AG04449 (cell line): ENCODE measurements around the gene TMED4.

Source experiments
- CTCF ChIA-PET: fragments of 350-600 bp; formaldehyde crosslinking; extraction: SDS; loops from one replicate; lab custom pipeline; 2021; ENCODE audit warnings: antibody characterized with exemption; lab: Yijun Ruan, JAX
- POLR2A ChIA-PET: fragments of 400-600, 350-600 bp; formaldehyde crosslinking; extraction: SDS; loops from one replicate; lab custom pipeline; 2020; ENCODE audit warnings: antibody characterized with exemption, inconsistent platforms; lab: Yijun Ruan, JAX
- DNase-seq: peaks from one replicate; pipeline ENCODE4 v3.0.0-alpha.2; 2010; ENCODE audit warnings: low read depth, low spot score
- H3K4me3 ChIP-seq: 2 replicates; pipeline ENCODE4 v1.5.1; 2011; ENCODE audit warnings: low read depth, mild to moderate bottlenecking, control low read depth, low read length
- CTCF ChIP-seq: IDR thresholded peaks from one replicate; pipeline ENCODE4 v1.5.1; 2011; ENCODE audit warnings: mild to moderate bottlenecking, moderate library complexity, low read length, control low read depth, inconsistent platforms; ENCODE audit not compliant: insufficient read depth; ENCODE audit errors: missing control alignments

TMED4 gene

GRCh38 chr7:44567884-44568283 lies 14.1 kb downstream of the TMED4 start:
- no peak for DNase-seq
- no peak for TF ChIP-seq CTCF
- POLR2A ChIA-PET = no interaction called here
- H3K4me3 ChIP-seq = no peak overlapping the region
- CTCF ChIA-PET = interaction anchor here (1.9 to 5.5 kb wide), 3 partner anchors 10 to 327 kb away, joined by 5 to 36 read pairs (median 6); no protein-coding TSS in a partner anchor

GRCh38 chr7:44566680-44567079 lies 15.4 kb downstream of the TMED4 start:
- POLR2A ChIA-PET = no interaction called here
- CTCF ChIA-PET = interaction anchor here (0.8 to 5.5 kb wide), 11 partner anchors 8 to 325 kb away, joined by 3 to 79 read pairs (median 11); partner anchors contain the start of gene DDX56
- no peak for DNase-seq

GRCh38 chr7:44565795-44566559 lies 16.1 kb downstream of the TMED4 start:
- ChIA-PET POLR2A (interaction anchor here (0.9 to 1.1 kb wide), 2 partner anchors 8 to 15 kb away, joined by 5 to 8 read pairs; partner anchors contain the start of gene DDX56), CTCF (interaction anchor here (0.7 to 5.5 kb wide), 36 partner anchors 8 to 545 kb away, joined by 3 to 79 read pairs (median 5); partner anchors contain the start of genes DDX56, H2AZ2, TMED4 and YKT6)
- H3K4me3 ChIP-seq = no peak overlapping the region
- DNase-seq = no peak
- TF ChIP-seq CTCF = no peak

More at GRCh38 chr7:44566680-44567079, 15.4 kb downstream of the TMED4 start:
- no peak for TF ChIP-seq CTCF
- no peak overlapping the region for H3K4me3 ChIP-seq

GRCh38 chr7:44565097-44565794 lies 16.8 kb downstream of the TMED4 start:
- peak; percentile 97 for TF ChIP-seq CTCF
- ChIA-PET POLR2A (interaction anchor here (0.9 to 1.1 kb wide), 2 partner anchors 9 to 16 kb away, joined by 5 to 8 read pairs; partner anchors contain the start of gene DDX56), CTCF (interaction anchor here (0.6 to 5.5 kb wide), 42 partner anchors 9 to 548 kb away, joined by 3 to 79 read pairs (median 4); partner anchors contain the start of genes DDX56, H2AZ2, TMED4 and YKT6)
- DNase-seq = no peak
- H3K4me3 ChIP-seq = no peak overlapping the region

- no peak overlapping the region for H3K4me3 ChIP-seq
- no peak for TF ChIP-seq CTCF
- ChIA-PET CTCF (interaction anchor here (0.6 to 5.5 kb wide), 31 partner anchors 8 to 549 kb away, joined by 3 to 79 read pairs (median 4); partner anchors contain the start of genes DDX56, TMED4 and YKT6), POLR2A (interaction anchor here (0.7 to 1.1 kb wide), 2 partner anchors 9 kb away, joined by 3 to 8 read pairs; partner anchors contain the start of gene DDX56)
- no peak for DNase-seq
These were observed 17.4 kb downstream of the TMED4 start for GRCh38 chr7:44564606-44565005.
